GM18511 (cell line): ENCODE measurements around the gene GPR180.

Experiments
- ATAC-seq: cut with Tn5 transposase; IDR thresholded peaks from one replicate; pipeline ENCODE4 v1.9.1; 2021; ENCODE audit warnings: mild to moderate bottlenecking, moderate library complexity; ENCODE audit not compliant: unreplicated experiment

The GPR180 gene

GRCh38 chr13:94683409-94683808 lies 81.8 kb downstream of the GPR180 start:
- ATAC-seq: no peak
